Stimulated activated naive B cell treated with anti-CD40 and anti-IgM and Interleukin-4, amounts not matched to agents 10 μg/mL and 1 μg/mL and 100 μg/mL, for 72 hours (primary cell): Measurements from ENCODE around the gene HOXB4.

ENCODE experiments used
- ATAC-seq, 2 donors: fragments of 150-1000 bp; cut with Tn5 transposase; replicated peaks; 2 replicates each; pipeline ENCODE4 v1.10.0; 2021; ENCODE audit warnings: moderate library complexity in 1 of 2
- DNase-seq: peaks from one replicate; pipeline ENCODE4 v3.0.0; 2021
- H3K27ac Mint-ChIP-seq: one replicate; pipeline ENCODE4 v1.8.0; 2022; ENCODE audit warnings: mild to moderate bottlenecking, mixed read lengths
- H3K27me3 Mint-ChIP-seq, 2 donors: one replicate each; pipeline ENCODE4 v1.8.0; 2022; ENCODE audit warnings: mixed read lengths in 2 of 2
- H3K36me3 Mint-ChIP-seq, 2 donors: one replicate each; pipeline ENCODE4 v1.8.0; 2022; ENCODE audit warnings: mixed read lengths in 2 of 2, mild to moderate bottlenecking in 1 of 2
- H3K4me1 Mint-ChIP-seq, 2 donors: one replicate each; pipeline ENCODE4 v1.8.0; 2022; ENCODE audit warnings: mixed read lengths in 2 of 2, mild to moderate bottlenecking in 1 of 2
- H3K4me3 Mint-ChIP-seq, 2 donors: one replicate each; pipeline ENCODE4 v1.8.0; 2022; ENCODE audit warnings: mild to moderate bottlenecking in 2 of 2, mixed read lengths in 2 of 2, moderate library complexity in 1 of 2
- H3K9me3 Mint-ChIP-seq, 2 donors: one replicate each; pipeline ENCODE4 v1.8.0; 2022; ENCODE audit warnings: mixed read lengths in 2 of 2, mild to moderate bottlenecking in 1 of 2

Gene HOXB4

DNA sequence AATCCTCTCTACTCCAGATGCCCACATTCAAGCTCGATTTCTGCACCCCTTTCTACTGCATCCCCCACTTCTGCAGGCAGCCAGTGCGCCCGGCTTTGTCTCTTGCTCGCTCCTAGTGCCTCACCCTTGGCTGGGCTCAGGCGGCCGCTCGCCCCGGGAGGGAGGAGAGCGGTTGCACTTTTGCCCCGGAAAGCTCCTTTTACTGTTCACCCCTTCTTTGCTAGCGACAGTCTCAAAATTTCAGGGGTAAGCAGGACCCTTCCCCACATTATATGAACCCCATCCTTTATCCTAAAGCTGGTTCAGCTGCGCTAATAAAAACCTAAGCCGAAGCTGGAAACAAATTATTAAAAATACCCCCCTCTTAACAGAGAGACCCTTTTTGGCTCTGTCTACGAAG, 14.4 kb upstream of the HOXB4 start:
- Mint-ChIP-seq H3K27me3 (peaks cover 88 to 97% of the 10 kb centered on the region in 2 donors), H3K4me3 (peak overlapping the region; percentile 75 to 80), H3K36me3 (peaks cover 5 to 8% of the 10 kb centered on the region in 2 donors), H3K27ac (peak overlapping the region; percentile 75), H3K4me1 (peaks cover 36 to 57% of the 10 kb centered on the region in 2 donors), H3K9me3 (no peaks in the 10 kb centered on the region)
- DNase-seq: no peak
- peak; percentile 37 to 40 for ATAC-seq

DNA sequence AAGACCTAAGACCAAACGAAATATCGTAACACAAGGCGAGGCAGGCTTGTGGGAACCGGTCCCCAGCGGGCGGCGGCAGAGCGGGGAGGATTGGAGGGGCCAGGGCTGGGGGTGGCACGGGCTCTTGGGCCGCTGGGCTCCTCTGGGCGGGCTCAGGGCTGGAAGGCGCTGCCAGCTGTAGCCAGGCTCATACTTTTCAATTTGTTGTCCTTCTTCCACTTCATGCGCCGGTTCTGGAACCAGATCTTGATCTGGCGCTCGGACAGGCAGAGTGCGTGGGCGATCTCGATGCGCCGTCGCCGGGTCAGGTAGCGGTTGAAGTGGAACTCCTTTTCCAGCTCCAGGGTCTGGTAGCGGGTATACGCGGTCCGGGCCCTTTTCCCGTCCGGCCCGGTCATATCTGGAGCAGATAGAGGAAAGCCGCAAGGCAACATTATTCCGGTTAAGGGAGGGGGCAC, 13.9 kb upstream of the HOXB4 start:
- peaks cover 5 to 8% of the 10 kb centered on the region in 2 donors for H3K36me3 Mint-ChIP-seq
- peaks cover 88 to 97% of the 10 kb centered on the region in 2 donors for H3K27me3 Mint-ChIP-seq
- no peaks in the 10 kb centered on the region for H3K9me3 Mint-ChIP-seq
- no peak for DNase-seq
- ATAC-seq: no peak
- no peak overlapping the region for H3K27ac Mint-ChIP-seq
- H3K4me1 Mint-ChIP-seq: peaks cover 32 to 54% of the 10 kb centered on the region in 2 donors
- H3K4me3 Mint-ChIP-seq: peak overlapping the region; percentile 75 to 80

DNA sequence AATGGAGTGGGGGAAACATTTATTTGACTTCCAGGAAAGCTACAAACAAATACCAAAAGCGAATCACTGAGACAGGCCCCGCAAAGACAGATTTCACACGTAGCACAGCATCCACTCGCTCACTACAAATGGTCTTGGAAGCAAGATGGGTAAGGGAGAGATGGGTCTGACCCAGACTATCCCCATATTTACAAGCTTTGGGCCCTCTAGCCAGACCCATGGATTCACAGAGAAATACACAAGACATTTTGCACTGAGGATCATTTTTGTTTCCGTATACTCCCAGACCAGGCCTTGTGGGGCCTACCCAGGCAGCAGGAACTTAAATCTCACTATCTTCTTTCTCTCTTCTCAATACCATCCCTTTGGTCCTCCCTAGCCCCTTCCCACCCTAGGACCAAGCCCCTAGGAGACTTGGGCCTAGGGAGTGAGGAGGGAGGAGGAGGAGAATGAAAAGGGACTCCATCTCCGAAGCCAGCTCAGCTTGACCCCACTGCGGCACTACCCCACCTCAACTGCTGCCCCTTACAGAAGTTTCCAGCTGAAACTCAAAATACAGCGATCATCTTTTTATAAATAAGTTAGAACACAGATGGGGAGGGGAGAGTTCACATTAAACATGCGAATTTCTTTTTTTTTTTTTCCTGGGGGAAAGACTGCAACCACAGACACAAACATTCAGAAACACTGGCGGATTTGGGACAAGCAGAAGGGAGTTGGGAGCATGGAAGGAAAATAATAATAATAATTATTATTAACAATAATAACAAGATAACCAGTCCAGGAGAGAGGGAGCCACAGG, 13.3 kb upstream of the HOXB4 start:
- Mint-ChIP-seq H3K36me3 (peaks cover 5 to 7% of the 10 kb centered on the region in 2 donors), H3K4me3 (peak overlapping the region in 1 of 2 donors; percentile 75), H3K9me3 (no peaks in the 10 kb centered on the region), H3K27me3 (peaks cover 88 to 97% of the 10 kb centered on the region in 2 donors), H3K4me1 (peaks cover 26 to 54% of the 10 kb centered on the region in 2 donors), H3K27ac (no peak overlapping the region)
- DNase-seq (no peak), ATAC-seq (no peak)

DNA sequence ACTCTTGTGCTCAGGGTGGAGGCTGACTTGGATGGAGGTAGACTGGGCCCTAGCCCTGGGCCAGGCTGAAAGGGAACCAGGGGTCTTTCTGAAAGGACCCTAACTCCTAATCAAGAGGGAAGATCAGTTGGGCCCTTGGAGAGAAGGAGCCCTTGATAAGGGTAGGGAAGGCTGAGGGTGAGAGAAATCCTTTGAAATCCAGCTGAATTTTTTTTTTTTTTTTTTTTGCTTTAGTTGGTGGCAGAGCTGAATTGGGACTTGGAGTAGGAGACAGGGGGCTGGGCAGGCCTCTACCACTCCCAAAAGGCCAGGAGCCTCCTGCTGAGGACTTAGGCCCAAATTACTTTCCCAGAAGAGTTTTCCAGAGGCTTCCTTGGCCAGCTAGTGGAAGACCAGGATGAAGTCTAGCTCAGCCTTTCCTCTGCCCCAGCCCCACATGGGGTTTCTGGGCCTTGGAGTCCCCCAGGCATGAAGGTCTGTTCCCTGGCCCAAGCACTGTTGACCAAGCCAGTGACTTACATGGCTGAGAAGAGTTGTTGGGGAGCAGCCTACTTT, 12.5 kb upstream of the HOXB4 start:
- Mint-ChIP-seq H3K27ac (peak overlapping the region; percentile 62), H3K36me3 (peaks cover 4% of the 10 kb centered on the region in 2 donors), H3K9me3 (no peaks in the 10 kb centered on the region), H3K4me3 (no peak overlapping the region), H3K27me3 (peaks cover 90 to 97% of the 10 kb centered on the region in 2 donors), H3K4me1 (peaks cover 29 to 54% of the 10 kb centered on the region in 2 donors)
- DNase-seq (no peak), ATAC-seq (no peak)

DNA sequence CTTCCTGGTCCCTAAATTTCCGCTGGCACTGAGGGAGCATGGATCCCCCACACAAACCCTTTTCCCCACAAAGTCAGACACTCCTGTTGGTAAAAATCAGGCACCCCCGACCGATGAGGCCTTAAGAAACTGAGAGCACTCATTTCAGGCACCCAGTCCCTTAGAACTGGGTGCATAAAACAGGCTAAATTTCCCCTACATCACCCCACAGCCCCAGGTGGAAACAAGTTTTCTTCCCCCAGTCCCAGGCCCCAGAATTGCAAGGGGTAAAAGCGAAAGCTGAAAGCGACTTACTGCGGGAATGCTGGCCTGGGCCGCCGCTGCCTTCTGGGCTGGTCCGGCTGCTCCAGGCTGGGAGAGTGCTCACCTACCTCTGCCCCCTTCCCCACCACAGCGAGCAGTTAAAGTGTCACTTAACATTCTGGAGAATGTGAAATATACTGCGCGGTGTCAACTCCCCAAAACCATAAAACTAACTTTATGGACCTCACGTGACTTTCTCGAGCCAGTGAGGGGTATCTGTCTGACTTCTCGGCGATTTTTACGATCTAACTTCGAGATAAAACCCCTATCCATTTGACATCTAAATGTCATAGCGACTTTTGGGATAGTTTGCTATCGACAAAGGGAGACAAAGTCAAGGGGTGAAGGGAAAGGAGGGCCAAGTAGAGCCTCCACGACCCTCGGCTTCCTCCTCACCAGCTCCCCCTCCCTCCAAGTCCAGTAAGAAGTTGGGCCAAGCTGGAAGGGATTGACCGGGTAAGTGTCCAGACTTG, 11.9 kb upstream of the HOXB4 start, which contains the start of gene HOXB3:
TSS of gene HOXB3 (minus strand) at position 411 of the 776 bp plus-strand sequence. CDS start 37,767 bp downstream, outside the sequence.
- Mint-ChIP-seq H3K36me3 (peaks cover 4% of the 10 kb centered on the region in 2 donors), H3K27me3 (peaks cover 90 to 97% of the 10 kb centered on the region in 2 donors), H3K4me3 (peak within 1 kb of the TSS; percentile 46 to 68), H3K4me1 (peaks cover 35 to 61% of the 10 kb centered on the region in 2 donors), H3K9me3 (no peaks in the 10 kb centered on the region), H3K27ac (peak within 1 kb of the TSS; percentile 62)
- no peak for DNase-seq
- no peak for ATAC-seq

DNA sequence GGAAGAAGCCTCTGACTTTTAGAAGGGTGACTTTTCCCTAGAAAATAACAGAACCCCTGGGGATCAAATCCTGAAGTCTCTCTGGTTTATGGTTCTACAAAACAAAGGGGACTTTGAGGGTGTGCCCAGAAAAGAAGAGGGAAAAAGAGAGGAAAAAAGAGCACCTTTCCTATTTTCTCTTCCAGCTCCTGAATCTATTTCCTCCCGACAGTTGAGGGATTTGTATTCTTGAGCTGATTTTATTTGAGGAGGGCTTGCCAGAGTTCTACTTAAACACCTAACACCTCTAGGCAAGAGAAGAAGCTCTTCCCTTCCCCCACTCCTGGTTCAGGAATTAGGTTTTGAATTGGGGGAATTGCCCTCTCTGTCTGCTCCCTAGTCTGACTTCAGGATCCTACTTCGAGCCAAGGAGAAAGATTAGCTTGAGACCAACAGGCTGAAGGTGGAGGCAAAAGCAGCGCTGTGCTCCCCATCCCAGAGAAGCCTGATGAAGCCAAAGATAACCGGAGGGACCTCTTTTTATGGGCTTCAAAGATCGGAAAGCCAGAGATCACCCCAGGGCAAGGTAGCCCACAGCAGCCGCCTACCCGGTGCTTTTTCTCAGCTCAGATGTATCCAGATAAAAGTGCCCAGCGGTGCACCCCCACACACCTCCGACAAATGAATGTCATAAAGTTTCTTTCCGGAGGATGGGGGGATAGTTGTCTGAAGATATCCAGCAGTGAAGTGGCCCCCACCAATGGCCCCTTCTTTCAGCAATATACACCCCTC, 11.1 kb upstream of the HOXB4 start:
- ATAC-seq (no peak), DNase-seq (no peak)
- Mint-ChIP-seq H3K27me3 (peaks cover 95 to 99% of the 10 kb centered on the region in 2 donors), H3K9me3 (no peaks in the 10 kb centered on the region), H3K4me1 (peaks cover 38 to 65% of the 10 kb centered on the region in 2 donors), H3K4me3 (peak overlapping the region; percentile 46 to 68), H3K27ac (no peak overlapping the region), H3K36me3 (peaks cover 4% of the 10 kb centered on the region in 2 donors)

DNA sequence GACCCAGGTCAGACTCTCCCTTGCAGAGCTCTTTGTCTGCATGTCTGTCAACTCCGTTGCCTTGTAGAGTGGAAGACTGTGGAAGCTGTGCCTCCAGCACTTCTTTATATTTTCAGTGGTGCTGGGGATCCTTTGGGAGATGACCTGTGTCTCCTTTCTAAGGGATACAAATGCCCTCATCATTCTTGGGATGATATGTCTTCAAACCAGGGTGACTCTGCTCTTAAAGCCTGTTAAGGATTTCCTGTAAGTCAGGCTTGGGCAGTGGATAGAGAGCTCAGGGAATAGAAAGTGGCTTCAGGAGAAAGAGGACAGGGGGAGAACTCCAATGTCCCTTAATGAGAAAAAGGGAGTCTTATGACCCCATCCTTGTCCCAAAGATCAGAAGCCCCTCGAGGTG, 10.4 kb upstream of the HOXB4 start:
- no peak overlapping the region for H3K27ac Mint-ChIP-seq
- no peaks in the 10 kb centered on the region for H3K9me3 Mint-ChIP-seq
- H3K4me1 Mint-ChIP-seq: peaks cover 38 to 59% of the 10 kb centered on the region in 2 donors
- DNase-seq (no peak), ATAC-seq (no peak)
- H3K27me3 Mint-ChIP-seq: peaks cover 95 to 99% of the 10 kb centered on the region in 2 donors
- H3K36me3 Mint-ChIP-seq: peaks cover 4% of the 10 kb centered on the region in 2 donors
- H3K4me3 Mint-ChIP-seq: no peak overlapping the region

DNA sequence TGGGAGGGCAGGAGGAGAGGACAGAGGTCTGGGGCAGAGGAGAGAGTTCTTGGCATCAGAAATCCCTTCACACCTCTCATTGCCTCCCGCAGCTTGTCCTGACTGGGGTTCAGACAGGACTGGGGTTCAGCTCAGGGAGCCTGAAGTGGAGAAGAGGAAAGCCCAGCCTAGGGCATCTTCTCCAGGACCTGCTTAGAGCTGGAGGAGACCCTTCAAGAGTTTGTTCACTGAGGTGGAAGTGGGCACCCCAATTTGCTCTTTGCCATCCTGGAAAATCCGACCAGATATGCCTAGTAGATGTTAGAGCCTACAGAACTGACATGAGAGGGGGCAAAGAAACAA, 9.9 kb upstream of the HOXB4 start:
- no peak overlapping the region for H3K4me3 Mint-ChIP-seq

DNA sequence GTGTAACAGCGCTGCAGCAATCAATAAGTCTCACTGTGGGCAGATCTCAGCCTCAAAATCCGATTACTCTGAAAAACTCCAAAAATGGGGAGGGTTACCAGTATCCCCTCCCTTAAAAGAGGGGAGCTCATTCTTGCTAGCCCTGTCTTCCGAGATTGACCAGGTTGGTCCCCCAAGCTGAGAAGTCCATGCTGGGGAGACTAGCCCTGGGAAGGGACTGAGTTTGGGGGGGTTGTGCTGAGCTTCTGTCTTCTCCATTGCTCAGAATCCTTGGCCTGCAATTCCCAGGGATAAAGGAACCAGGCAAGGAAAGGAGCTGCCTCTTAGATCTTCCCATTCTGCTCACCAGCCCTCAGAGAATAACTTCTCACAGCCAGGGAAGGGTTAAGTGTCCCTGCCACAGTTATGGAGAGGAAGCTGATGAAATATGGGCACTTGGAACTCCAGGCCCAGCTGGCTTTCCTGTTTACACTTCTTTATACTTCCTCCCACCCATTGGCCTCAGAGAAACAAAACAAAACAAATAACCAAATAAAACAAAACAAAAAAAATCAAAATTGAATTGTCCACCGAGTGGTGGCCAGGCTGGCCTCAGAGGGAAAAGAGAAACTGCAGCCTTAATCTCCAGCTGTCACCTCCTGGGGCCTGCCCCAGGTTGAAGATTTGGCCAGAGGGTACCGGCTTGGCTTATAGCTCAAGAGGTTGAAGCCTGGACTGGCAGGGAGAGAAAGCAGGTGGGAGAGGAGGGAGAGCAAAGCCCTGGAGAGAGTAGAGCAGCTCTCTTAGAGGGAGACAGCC, 9.3 kb upstream of the HOXB4 start:
- peaks cover 4% of the 10 kb centered on the region in 2 donors for H3K36me3 Mint-ChIP-seq
- ATAC-seq: no peak
- peaks cover 97 to 99% of the 10 kb centered on the region in 2 donors for H3K27me3 Mint-ChIP-seq
- no peak for DNase-seq
- H3K4me3 Mint-ChIP-seq: no peak overlapping the region
- no peak overlapping the region for H3K27ac Mint-ChIP-seq
- H3K4me1 Mint-ChIP-seq: peaks cover 31 to 55% of the 10 kb centered on the region in 2 donors
- no peaks in the 10 kb centered on the region for H3K9me3 Mint-ChIP-seq

More for the DNA sequence above, 9.9 kb upstream of the HOXB4 start:
- peaks cover 4% of the 10 kb centered on the region in 2 donors for H3K36me3 Mint-ChIP-seq
- peaks cover 95 to 99% of the 10 kb centered on the region in 2 donors for H3K27me3 Mint-ChIP-seq
- DNase-seq: no peak
- H3K9me3 Mint-ChIP-seq: no peaks in the 10 kb centered on the region
- H3K4me1 Mint-ChIP-seq: peaks cover 34 to 55% of the 10 kb centered on the region in 2 donors
- H3K27ac Mint-ChIP-seq: no peak overlapping the region
- ATAC-seq: no peak

DNA sequence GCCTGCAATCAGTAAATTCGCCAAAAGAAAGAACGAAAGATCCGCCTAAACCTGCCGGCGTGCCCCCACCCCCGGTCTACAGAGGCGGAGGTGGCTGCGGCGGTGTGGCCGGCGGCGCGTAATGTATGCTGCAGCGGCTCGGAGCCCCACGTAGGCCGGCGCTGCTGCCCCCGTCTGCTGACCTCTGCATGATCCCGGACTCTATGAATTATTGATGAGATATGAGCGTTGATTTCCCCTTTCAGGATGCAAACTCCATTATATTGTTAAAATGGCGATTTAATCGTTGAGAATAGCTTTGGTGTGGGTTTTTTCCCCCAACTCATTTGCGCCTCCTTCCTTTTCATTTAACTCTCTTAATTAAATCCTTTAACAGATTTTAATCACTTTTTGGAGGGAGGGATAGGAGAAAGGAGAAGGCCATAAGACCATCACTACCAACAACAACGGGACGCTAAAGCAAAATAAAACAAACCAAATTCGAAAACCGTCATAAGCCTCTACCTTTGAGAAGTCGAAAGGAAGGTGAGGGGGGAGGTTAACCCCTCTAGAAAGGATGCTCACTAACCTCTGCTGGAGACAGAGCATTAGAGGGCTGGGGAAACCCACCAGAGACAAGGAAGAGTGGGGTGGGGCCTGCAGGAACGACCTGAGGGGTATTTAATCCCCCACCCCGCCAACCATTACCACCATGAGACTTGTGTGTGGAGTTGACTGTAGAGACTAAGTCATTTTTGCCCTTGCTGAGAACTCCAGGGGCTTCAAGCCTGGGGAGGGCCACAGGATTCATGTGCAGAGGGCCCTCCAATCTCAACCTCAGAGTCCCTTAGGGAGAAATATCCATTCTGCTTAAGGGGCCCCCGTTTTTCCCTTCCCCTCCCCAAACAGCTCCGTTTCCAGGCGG, 8.5 kb upstream of the HOXB4 start:
- Mint-ChIP-seq H3K4me1 (peaks cover 27 to 57% of the 10 kb centered on the region in 2 donors), H3K27ac (peak overlapping the region; percentile 10), H3K4me3 (peak overlapping the region; percentile 88), H3K36me3 (peaks cover 4 to 5% of the 10 kb centered on the region in 2 donors), H3K9me3 (no peaks in the 10 kb centered on the region), H3K27me3 (peaks cover 94 to 99% of the 10 kb centered on the region in 2 donors)
- DNase-seq (no peak), ATAC-seq (no peak)

DNA sequence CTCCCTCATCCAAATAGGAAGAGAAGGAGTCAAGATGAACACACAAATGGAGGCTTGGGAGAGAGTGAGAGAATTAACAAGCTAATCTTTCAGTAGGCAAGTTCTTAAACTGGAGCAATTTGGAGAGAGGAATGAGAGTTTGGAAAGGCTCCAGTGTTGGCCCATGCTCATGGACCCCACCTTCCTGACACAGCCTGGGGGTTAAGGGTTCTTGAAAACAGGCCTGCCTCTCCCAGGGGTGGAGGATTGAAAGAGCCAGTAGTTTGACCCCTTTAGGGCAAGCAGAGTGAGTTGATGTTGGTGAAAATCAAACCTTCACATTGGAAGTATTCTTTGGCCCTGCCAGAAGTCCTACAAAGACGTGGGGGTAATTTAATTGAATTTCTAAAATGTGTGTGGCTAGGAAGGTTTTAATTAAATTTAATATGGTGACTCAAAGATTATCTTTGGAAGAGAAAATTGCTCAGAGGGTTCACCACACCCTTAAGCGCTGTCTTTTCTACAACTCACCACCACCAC, 6.1 kb upstream of the HOXB4 start:
- no peak for ATAC-seq
- Mint-ChIP-seq H3K27me3 (peaks cover 94 to 99% of the 10 kb centered on the region in 2 donors), H3K4me1 (peaks cover 30 to 67% of the 10 kb centered on the region in 2 donors), H3K4me3 (peak overlapping the region; percentile 33 to 88), H3K36me3 (peaks cover 0 to 1% of the 10 kb centered on the region in 2 donors), H3K9me3 (no peaks in the 10 kb centered on the region), H3K27ac (no peak overlapping the region)
- DNase-seq: no peak

DNA sequence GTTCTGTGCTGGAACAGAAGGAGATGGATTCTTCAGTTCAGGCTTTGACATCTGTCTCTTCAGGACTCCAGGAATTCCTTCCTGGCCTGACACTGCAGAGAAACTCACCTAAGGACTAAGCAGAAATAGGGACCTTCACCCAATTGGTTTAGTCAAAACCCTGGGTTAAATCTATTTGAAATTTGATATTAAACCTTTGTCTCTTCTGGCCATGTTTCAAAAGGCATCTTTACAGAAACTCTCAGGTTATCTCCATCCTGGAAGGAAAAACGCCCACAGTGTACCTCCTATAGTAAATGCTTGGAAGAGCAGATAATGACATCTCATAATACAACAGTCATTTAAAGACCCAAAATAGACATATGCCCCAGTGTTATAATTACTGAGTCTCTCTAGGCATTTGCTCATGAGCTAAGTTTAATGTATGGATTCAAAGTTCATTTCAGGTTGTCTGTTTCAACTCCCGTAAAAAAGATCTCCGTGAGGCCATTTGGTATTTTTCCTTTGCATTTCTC, 5.6 kb upstream of the HOXB4 start:
- no peak for ATAC-seq
- no peaks in the 10 kb centered on the region for H3K9me3 Mint-ChIP-seq
- no peak overlapping the region for H3K27ac Mint-ChIP-seq
- DNase-seq: no peak
- peaks cover 0 to 1% of the 10 kb centered on the region in 2 donors for H3K36me3 Mint-ChIP-seq
- peaks cover 34 to 71% of the 10 kb centered on the region in 2 donors for H3K4me1 Mint-ChIP-seq
- H3K4me3 Mint-ChIP-seq: peak overlapping the region in 1 of 2 donors; percentile 33
- peaks cover 96 to 99% of the 10 kb centered on the region in 2 donors for H3K27me3 Mint-ChIP-seq
